ENCODE measurements around the gene PIGS.

PIGS gene

DNA sequence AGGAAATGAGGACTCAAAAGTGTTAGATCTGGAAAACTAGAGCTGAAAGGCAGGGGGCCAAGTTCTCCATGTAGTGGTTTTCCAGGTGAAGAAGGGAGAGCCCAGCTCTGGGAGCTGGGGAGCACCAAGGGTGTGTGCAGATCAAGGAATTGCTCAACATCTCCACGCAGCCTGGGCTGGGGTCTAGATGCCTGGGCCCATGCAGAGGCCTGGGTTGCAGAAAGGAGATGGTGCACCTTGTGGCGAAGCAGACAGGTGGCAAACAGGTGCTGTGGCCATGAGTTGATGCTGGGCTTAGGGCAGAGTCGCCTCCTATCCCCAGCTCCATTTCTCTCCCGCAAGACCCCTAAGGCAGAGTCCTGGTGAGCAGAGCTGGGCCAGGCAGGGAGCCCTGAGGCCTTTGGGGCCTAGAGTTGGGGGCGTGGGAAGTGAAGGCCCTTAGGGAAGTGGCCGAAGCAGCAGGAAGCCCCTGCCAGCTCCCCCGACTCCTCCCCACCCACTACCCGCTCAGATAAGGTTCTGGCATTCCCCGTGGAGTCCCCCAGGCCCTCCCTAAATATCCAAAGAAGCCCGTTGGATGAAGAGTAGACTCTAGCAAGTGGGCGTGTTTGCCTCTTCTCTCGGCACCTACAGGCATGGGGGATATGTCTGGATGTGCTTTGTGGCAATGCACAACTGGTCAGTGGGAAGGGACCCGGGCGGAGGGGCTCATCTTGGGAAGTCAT, 64.4 kb downstream of the PIGS start:
- no peak overlapping the region for H2AFZ ChIP-seq (ENCODE audit: low read length, unreplicated experiment)
- no peak overlapping the region for H3K27ac ChIP-seq (ENCODE audit: low read depth, low read length)
- peaks cover 42% of the 10 kb centered on the region for H3K27me3 ChIP-seq (ENCODE audit: insufficient read depth, low read length)
- H3K79me2 ChIP-seq (ENCODE audit: control insufficient read depth, insufficient read depth, low read length, unreplicated experiment) = no peaks in the 10 kb centered on the region
- H3K4me3 ChIP-seq (ENCODE audit: low read depth, low read length) = no peak overlapping the region
- no peaks in the 10 kb centered on the region for H3K4me1 ChIP-seq (ENCODE audit: control insufficient read depth, insufficient read depth, low read length, unreplicated experiment)
- H3K36me3 ChIP-seq (ENCODE audit: insufficient read depth, low read length) = no peaks in the 10 kb centered on the region

GRCh38 chr17:28505986-28506665, 65.2 kb downstream of the PIGS start, which contains the start of gene FOXN1:
TSS of gene FOXN1 (plus strand) at chr17:28506348. CDS start at chr17:28523970, 17,622 bp downstream.
- no peaks in the 10 kb centered on the region for H3K4me1 ChIP-seq (ENCODE audit: control insufficient read depth, insufficient read depth, low read length, unreplicated experiment)
- H3K4me3 ChIP-seq (ENCODE audit: low read depth, low read length) = no peak within 1 kb of the TSS
- H3K36me3 ChIP-seq (ENCODE audit: insufficient read depth, low read length) = no peaks in the 10 kb centered on the region
- H3K27ac ChIP-seq (ENCODE audit: low read depth, low read length) = no peak within 1 kb of the TSS
- peaks cover 34% of the 10 kb centered on the region for H3K27me3 ChIP-seq (ENCODE audit: insufficient read depth, low read length)
- H2AFZ ChIP-seq (ENCODE audit: low read length, unreplicated experiment) = no peak within 1 kb of the TSS
- H3K79me2 ChIP-seq (ENCODE audit: control insufficient read depth, insufficient read depth, low read length, unreplicated experiment) = no peaks in the 10 kb centered on the region

GRCh38 chr17:28503420-28503819, 67.9 kb downstream of the PIGS start:
- no peak overlapping the region for H3K27ac ChIP-seq (ENCODE audit: low read depth, low read length)
- no peaks in the 10 kb centered on the region for H3K36me3 ChIP-seq (ENCODE audit: insufficient read depth, low read length)
- H2AFZ ChIP-seq (ENCODE audit: low read length, unreplicated experiment) = no peak overlapping the region
- no peaks in the 10 kb centered on the region for H3K4me1 ChIP-seq (ENCODE audit: control insufficient read depth, insufficient read depth, low read length, unreplicated experiment)
- H3K4me3 ChIP-seq (ENCODE audit: low read depth, low read length) = no peak overlapping the region
- no peaks in the 10 kb centered on the region for H3K79me2 ChIP-seq (ENCODE audit: control insufficient read depth, insufficient read depth, low read length, unreplicated experiment)
- H3K27me3 ChIP-seq (ENCODE audit: insufficient read depth, low read length) = peaks cover 19% of the 10 kb centered on the region

Measured in ACC112 (cell line).